HepG2 (cell line): Measurements from ENCODE around the gene STX12. TPM values are rescaled to one million over a fixed set of nuclear protein-coding genes. Genes with fewer than 3 reads are reported as not detected.

ENCODE experiments used
- BHLHE40 ChIP-seq: IDR thresholded peaks from 2 replicates; pipeline ENCODE4 v1.6.1; 2011; ENCODE audit warnings: low read length, improper control_type of control experiment
- CBFB ChIP-seq: sonication (generic); formaldehyde crosslinking; IDR thresholded peaks from 2 replicates; pipeline ENCODE4 v1.4.0; 2020; ENCODE audit warnings: missing genetic modification reagents
- HDAC2 ChIP-seq: sonication (generic); formaldehyde crosslinking; IDR thresholded peaks from 2 replicates; pipeline ENCODE4 v1.4.0; 2020; ENCODE audit warnings: missing genetic modification reagents
- KDM4B ChIP-seq: sonication (generic); formaldehyde crosslinking; IDR thresholded peaks from 2 replicates; pipeline ENCODE4 v1.4.0; 2020; ENCODE audit warnings: missing genetic modification reagents
- MBNL3 ChIP-seq: fragments of 250-450 bp; sonication (Bioruptor Pico); conservative IDR thresholded peaks from 2 replicates; pipeline ENCODE4 v1.8.0; 2022; ENCODE audit warnings: mild to moderate bottlenecking, inconsistent platforms
- MTF1 ChIP-seq: sonication (generic); formaldehyde crosslinking; IDR thresholded peaks from 2 replicates; pipeline ENCODE4 v1.5.0; 2020; ENCODE audit warnings: missing genetic modification reagents
- NR2C2 ChIP-seq: sonication (generic); formaldehyde crosslinking; IDR thresholded peaks from 2 replicates; pipeline ENCODE4 v1.4.0; 2020; ENCODE audit warnings: missing genetic modification reagents, mild to moderate bottlenecking, moderate library complexity, borderline replicate concordance
- POGZ ChIP-seq: sonication (generic); formaldehyde crosslinking; IDR thresholded peaks from 2 replicates; pipeline ENCODE4 v1.4.0; 2020; ENCODE audit warnings: mild to moderate bottlenecking, missing genetic modification reagents
- RARA ChIP-seq: IDR thresholded peaks from 2 replicates; pipeline ENCODE4 v1.6.1; 2016; ENCODE audit warnings: missing genetic modification reagents, missing compliant biosample characterization
- SMARCE1 ChIP-seq: fragments of 450-650 bp; IDR thresholded peaks from 2 replicates; pipeline ENCODE4 v1.6.1; 2017; ENCODE audit warnings: borderline replicate concordance
- SRF ChIP-seq: IDR thresholded peaks from 2 replicates; pipeline ENCODE4 v1.6.1; 2011; ENCODE audit warnings: mild to moderate bottlenecking, low read depth, low read length, moderate library complexity
- TEAD3 ChIP-seq: optimal IDR thresholded peaks from 2 replicates; pipeline ENCODE3; 2016; ENCODE audit warnings: borderline replicate concordance
- ZNF205 ChIP-seq: IDR thresholded peaks from 2 replicates; pipeline ENCODE4 v1.6.1; 2018; ENCODE audit warnings: missing biosample characterization, missing genetic modification reagents
- ZNF207 ChIP-seq: fragments of 450-650 bp; IDR thresholded peaks from 2 replicates; pipeline ENCODE4 v1.6.1; 2016; ENCODE audit warnings: antibody characterized with exemption, borderline replicate concordance
- ZNF263 ChIP-seq: sonication (generic); formaldehyde crosslinking; IDR thresholded peaks from 2 replicates; pipeline ENCODE4 v1.4.0; 2020; ENCODE audit warnings: missing genetic modification reagents
- ZNF775 ChIP-seq: sonication (generic); formaldehyde crosslinking; IDR thresholded peaks from 2 replicates; pipeline ENCODE4 v1.4.0; 2020; ENCODE audit warnings: missing genetic modification reagents, mild to moderate bottlenecking, moderate library complexity, borderline replicate concordance
- ZNF782 ChIP-seq: sonication (generic); formaldehyde crosslinking; IDR thresholded peaks from 2 replicates; pipeline ENCODE4 v1.4.0; 2020; ENCODE audit warnings: missing genetic modification reagents, mild to moderate bottlenecking, borderline replicate concordance
- polyA plus RNA-seq, 8 experiments: library from polyadenylated mRNA; depleted of rRNA in 3 of 8; stranded (reverse) in 7 of 8; unstranded in 1 of 8; fragments of >200 nt; fragmentation: Illumina TruSeq in 4 of 8; extraction: Trizol in 4 of 8; gene quantifications; 2 replicates each; pipeline versions ENCODE4 v1.2.1 to v1.2.3, GENCODE V29; 2011 to 2016; ENCODE audit warnings: low read depth in 4 of 8, missing spikeins in 1 of 8, mixed read lengths in 1 of 8; ENCODE audit not compliant: insufficient read depth in 1 of 8
- total RNA-seq, 5 experiments: library from RNA; depleted of rRNA; stranded (reverse); fragments of >200 nt; fragmentation: Illumina TruSeq; extraction: Trizol; gene quantifications; 2 replicates each; pipeline ENCODE4 v1.2.3, GENCODE V29; 2016; ENCODE audit warnings: low read depth in 1 of 5
- TF ChIP-seq, protein P1 (sequence below): sonication (generic); formaldehyde crosslinking; IDR thresholded peaks from 2 replicates; pipeline ENCODE4 v1.5.1; 2020; ENCODE audit warnings: mild to moderate bottlenecking, missing genetic modification reagents, moderate library complexity
- TF ChIP-seq, protein P2 (sequence below): IDR thresholded peaks from 2 replicates; pipeline ENCODE4 v1.6.1; 2016; ENCODE audit warnings: low read depth, control low read depth
- TF ChIP-seq, protein P3 (sequence below): sonication (generic); formaldehyde crosslinking; IDR thresholded peaks from 2 replicates; pipeline ENCODE4 v1.5.0; 2020; ENCODE audit warnings: missing genetic modification reagents

STX12 gene
- total and polyA plus RNA-seq, 2 of the 13 experiments (the other 11 are each of a cell fraction or from before 2014, with no cell fraction given): 9.0 to 19.7 TPM

DNA sequence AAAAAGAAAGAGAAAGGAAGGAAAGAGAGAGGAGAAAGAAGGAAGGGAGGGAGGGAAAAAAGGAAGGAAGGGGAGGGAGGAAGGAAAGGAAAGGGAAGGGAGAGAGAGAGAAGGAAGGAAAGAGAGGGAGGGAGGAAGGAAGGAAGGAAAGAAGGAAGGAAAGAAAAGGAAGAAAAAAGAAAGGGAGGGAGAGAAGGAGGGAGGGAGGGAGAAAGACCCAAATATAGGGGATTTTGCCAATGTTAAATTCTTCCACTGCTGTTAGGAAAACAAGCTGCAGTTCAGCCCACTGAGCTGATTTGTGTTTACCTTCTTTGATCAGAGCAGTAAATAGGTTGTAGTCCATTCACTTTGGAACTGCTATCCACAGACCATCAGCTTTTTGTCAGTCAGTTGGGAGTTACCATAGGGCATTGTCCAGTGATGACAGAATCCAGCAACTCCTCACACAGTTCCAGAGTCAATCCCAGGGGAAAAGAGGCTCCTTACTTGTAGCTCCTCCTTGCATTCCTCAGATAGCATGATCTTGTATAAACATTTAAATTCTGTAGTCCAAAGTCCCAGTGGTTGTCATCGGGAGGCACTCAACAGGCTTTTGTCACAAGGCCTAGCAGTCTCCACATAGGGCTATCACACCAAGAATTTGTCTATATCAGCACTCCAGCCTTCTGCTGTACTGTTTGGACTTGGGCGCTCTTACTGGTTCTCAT lies 44.1 kb downstream of the STX12 start (continued):
- TF ChIP-seq, protein P1, sequence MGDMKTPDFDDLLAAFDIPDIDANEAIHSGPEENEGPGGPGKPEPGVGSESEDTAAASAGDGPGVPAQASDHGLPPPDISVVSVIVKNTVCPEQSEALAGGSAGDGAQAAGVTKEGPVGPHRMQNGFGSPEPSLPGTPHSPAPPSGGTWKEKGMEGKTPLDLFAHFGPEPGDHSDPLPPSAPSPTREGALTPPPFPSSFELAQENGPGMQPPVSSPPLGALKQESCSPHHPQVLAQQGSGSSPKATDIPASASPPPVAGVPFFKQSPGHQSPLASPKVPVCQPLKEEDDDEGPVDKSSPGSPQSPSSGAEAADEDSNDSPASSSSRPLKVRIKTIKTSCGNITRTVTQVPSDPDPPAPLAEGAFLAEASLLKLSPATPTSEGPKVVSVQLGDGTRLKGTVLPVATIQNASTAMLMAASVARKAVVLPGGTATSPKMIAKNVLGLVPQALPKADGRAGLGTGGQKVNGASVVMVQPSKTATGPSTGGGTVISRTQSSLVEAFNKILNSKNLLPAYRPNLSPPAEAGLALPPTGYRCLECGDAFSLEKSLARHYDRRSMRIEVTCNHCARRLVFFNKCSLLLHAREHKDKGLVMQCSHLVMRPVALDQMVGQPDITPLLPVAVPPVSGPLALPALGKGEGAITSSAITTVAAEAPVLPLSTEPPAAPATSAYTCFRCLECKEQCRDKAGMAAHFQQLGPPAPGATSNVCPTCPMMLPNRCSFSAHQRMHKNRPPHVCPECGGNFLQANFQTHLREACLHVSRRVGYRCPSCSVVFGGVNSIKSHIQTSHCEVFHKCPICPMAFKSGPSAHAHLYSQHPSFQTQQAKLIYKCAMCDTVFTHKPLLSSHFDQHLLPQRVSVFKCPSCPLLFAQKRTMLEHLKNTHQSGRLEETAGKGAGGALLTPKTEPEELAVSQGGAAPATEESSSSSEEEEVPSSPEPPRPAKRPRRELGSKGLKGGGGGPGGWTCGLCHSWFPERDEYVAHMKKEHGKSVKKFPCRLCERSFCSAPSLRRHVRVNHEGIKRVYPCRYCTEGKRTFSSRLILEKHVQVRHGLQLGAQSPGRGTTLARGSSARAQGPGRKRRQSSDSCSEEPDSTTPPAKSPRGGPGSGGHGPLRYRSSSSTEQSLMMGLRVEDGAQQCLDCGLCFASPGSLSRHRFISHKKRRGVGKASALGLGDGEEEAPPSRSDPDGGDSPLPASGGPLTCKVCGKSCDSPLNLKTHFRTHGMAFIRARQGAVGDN (CRISPR knock-in tag): no peak
- TF ChIP-seq MBNL3 (CRISPR knock-in tag) (no peak), RARA (CRISPR knock-in tag) (peak; percentile 7; the same call in 1 of the 2 replicates), HDAC2 (CRISPR knock-in tag) (peak; percentile 50), KDM4B (CRISPR knock-in tag) (no peak; the same call in 1 of the 2 replicates), SRF (no peak), SMARCE1 (no peak), ZNF782 (CRISPR knock-in tag) (no peak; the same call in 1 of the 2 replicates), POGZ (CRISPR knock-in tag) (no peak), MTF1 (CRISPR knock-in tag) (no peak), ZNF207 (no peak), ZNF775 (no peak), TEAD3 (peak; percentile 92), NR2C2 (CRISPR knock-in tag) (0 out of 2 replicates have a peak, but pooled peaks have one; percentile 25), CBFB (CRISPR knock-in tag) (no peak), ZNF205 (CRISPR knock-in tag) (0 out of 2 replicates have a peak, but pooled peaks have one; percentile 30), ZNF263 (no peak), BHLHE40 (no peak)
- TF ChIP-seq, protein P2, sequence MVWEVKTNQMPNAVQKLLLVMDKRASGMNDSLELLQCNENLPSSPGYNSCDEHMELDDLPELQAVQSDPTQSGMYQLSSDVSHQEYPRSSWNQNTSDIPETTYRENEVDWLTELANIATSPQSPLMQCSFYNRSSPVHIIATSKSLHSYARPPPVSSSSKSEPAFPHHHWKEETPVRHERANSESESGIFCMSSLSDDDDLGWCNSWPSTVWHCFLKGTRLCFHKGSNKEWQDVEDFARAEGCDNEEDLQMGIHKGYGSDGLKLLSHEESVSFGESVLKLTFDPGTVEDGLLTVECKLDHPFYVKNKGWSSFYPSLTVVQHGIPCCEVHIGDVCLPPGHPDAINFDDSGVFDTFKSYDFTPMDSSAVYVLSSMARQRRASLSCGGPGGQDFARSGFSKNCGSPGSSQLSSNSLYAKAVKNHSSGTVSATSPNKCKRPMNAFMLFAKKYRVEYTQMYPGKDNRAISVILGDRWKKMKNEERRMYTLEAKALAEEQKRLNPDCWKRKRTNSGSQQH: no peak
- TF ChIP-seq, protein P3, sequence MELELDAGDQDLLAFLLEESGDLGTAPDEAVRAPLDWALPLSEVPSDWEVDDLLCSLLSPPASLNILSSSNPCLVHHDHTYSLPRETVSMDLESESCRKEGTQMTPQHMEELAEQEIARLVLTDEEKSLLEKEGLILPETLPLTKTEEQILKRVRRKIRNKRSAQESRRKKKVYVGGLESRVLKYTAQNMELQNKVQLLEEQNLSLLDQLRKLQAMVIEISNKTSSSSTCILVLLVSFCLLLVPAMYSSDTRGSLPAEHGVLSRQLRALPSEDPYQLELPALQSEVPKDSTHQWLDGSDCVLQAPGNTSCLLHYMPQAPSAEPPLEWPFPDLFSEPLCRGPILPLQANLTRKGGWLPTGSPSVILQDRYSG (CRISPR knock-in tag): no peak
